Measurements from ENCODE around the gene TXNDC16.
"Not testable (repeated sequence)": the region's sequence is repeated elsewhere in the genome, so short reads cannot be mapped to it uniquely, and the experiment has no call there.

The TXNDC16 gene

DNA sequence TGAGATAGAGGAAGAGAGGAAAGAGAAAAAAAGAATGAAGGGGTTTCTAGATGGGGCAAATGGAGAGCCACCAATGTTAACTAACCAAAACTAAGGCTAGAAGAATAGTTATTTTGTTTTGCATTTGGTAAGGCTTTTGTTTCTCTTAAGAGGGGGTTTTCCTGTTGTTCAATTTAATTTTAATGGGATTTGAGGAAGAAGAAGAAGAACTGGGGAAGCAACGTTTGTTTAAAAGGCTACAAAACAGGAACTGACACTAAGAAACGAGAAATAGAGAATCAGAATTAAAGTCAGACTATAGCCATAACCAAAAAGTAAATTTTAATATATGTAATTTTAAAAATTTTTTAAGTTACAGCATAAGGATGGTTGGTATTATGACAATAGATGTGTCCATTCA is 13.7 kb downstream of the TXNDC16 start:
- DNase-seq (ENCODE audit: low read depth in 3 of 3) = no peak

DNA sequence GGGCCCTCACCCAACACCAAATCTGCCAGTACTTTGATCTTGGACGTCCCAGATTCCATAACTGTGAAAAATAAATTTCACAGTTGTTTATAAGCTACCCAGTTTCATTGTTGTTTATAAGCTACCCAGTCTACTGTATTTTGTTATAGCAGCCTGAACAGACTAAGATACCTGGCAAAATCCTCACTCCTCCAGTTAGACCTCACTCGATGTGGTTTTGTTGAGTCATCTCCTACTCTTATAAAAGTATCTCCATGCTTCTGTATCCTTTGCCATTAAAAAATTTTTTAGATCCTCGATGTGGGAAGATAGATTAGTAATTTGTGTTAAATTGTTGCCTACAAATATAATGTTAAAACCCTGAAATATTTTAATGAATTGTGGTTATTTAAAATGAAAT is 16.0 kb downstream of the TXNDC16 start:
- no peak for DNase-seq (ENCODE audit: low read depth in 3 of 3)

DNA sequence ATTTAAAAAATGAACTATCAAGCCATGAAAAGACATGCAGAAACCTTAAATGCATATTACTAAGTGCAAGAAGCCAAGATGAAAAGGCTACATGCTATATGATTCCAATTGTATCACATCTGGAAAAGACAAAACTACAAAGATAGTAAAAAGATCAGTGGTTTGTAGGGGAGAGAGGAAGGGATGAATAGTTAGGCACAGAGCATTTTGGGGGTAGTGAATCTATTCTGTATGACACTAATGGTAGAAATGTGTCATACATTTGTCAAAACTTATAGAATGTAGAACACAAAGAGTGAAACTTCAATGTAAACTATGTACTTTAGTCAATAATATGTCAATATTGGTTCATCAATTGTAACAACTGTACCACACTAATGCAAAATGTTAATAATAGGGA is 20.8 kb downstream of the TXNDC16 start:
- no peak for DNase-seq (ENCODE audit: low read depth in 3 of 3)

DNA sequence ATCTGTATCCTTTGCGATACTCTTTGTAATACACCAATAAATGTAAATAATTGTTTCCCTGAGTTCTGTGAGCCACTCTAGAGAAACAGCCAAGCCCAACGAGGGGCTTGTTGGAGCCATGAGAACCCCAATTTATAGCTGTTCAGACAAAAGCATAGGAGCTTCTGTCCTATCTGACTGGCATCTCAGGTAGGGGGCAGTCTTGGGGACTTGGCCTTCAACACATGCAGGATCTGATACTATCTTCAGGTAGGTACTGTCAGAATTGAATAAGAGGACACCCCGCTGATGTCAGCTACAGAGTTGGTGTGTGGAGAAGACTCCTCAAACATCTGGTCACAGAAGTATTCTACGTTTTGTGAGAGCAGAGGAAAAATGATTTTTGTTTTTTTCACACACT is 25.3 kb downstream of the TXNDC16 start:
- no peak for DNase-seq (ENCODE audit: low read depth in 3 of 3)

DNA sequence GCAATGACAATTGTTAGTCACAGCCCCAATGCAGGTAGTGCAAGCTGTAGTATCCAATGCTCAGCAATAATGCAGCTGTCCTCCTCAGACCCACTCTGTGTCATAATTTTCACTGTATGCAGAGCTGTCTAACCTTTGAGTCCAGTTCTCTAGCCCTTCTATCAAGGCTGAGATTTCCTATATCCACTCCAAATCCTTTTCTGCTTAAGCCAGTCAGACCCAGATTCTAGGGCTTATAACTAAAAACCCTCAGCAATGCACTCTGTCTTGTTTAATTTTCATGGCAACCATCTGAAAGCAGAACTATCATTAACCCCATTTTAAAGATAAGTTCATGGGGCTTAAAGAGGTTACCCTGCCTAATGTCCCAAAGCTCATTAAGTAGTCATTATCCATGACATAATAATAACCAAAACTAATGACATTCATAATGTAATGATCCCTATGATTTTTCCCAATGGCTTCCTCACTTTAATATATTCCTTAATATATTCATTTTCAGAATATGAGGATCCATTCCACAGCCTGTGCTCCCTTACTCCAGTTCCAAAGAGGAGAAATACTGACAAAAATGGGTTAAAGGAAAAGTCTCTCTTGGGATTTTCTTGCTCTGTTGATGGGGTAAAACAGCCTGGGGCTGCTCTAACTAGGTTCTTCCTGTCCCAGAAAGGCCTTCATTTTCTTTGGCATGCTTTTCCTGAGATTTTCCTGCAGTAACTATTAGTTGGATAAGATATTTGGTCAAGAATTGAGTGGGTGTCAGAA is 29.5 kb downstream of the TXNDC16 start:
- no peak for DNase-seq (ENCODE audit: low read depth in 3 of 3)

DNA sequence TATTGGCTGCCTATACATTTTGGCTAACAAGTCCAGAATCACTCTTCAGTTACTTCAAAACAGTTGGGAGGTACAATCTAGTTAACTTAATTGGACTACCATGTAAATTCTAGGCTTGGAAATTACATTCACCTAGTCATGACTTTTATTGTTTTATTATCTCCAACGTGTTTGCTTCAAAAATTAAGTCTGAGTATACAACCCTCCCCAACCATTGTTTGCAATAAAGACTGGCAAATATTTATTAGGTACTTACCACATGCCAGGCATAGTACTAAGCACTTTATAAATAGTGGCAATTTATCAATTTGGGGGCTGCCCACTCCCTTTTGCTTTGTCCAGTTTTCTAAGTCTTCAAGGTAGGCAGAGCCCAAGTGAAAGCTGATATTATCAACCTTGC is 30.3 kb downstream of the TXNDC16 start:
- DNase-seq (ENCODE audit: low read depth in 3 of 3) = no peak

DNA sequence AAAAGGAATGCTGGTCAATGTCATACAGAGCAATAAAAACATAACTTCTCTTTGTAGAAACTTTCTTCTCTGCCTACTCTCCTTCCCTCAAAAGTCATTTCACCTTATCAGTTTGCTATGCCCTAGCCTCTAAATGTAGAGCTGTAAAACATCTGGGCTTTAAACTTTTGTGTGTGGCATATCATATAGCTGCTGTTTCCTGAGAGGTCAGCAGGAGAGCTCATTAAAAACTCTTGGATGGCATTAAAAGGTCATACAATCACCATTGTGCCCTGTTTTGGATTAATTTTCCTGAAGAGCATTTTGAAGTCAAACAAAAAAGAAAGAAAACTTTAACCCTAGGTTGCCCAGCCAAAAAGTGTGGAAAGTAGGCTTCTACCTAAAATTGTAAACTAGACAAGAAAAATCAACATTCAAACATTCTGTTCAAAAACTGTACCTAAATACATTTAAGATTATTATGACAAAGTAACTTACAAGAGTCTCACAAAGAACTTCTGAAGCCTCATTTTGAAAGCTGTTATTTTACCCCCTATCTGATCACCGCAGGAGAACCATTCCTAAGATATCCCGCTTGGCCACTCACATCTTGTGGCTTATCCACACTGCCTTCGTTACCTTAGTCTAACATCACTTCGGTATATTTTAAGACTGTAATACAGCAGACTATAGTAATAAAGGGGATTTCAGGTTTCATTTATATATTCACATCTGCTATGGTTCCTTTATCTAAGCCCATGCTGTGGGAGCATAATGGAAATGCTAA is 38.1 kb downstream of the TXNDC16 start:
- no peak for DNase-seq (ENCODE audit: low read depth in 3 of 3)

DNA sequence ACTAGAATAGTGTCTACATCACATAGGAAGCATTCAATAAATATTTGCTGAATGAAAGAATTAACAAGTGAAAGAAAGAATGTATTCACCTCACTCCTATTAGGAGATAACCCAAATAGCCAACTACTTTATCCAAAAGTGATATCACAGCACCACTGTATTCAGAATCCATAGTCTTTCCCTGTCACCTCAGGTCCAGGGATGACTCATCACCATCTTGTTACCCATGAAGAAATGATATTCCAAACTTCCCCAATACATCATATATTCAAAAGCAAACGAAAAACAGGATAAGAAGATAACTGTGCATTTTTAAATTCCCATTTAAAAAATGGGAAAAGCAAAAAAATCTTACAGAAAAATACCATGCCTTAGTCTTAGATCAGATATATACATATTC is 39.1 kb downstream of the TXNDC16 start:
- DNase-seq (ENCODE audit: low read depth in 3 of 3) = no peak

DNA sequence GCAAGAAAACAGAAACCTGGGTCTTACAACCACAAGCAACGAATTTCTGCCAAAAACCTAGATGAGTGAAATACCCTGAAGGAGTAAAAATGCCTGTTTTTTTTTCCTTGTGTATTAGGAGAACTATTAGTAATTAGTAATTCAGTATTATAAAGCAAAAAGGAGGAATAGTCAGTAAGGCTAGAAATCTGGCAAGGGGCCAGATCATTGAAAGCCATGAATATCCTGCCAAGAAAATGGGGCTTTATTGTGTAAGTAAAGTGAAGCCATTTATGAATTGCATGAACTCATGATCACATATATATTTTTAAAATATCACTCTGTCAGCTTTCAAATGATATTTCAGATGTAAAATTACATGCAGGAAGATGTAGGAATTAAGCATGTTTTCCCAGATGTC is 57.9 kb downstream of the TXNDC16 start:
- no peak for DNase-seq (ENCODE audit: low read depth in 3 of 3)

DNA sequence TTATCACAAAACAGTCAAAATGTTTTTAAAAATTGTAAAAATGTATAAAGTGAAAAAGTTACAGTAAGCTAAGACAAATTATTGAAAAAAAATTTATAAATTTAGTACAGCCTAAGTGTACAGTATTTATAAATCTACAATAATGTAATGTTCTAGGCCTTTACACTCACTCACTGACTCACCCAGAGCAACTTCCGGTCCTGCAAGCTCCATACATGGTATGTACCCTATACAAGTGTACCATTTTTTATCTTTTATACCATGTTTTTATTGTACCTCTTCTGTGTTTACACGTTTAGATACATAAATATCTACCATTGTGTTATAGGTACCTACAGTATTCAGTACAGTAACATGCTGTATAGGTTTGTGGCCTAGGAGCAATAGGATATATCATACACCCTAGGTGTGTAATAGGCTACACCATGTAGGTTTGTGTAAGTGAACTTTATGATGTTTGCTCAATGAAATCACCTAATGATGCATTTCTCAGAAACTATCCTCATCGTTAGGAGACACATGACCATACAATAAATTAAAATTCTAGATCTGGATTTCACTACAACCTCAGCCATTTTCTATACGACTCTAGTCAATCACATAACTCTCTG is 66.8 kb downstream of the TXNDC16 start:
- DNase-seq (ENCODE audit: low read depth in 3 of 3) = no peak

DNA sequence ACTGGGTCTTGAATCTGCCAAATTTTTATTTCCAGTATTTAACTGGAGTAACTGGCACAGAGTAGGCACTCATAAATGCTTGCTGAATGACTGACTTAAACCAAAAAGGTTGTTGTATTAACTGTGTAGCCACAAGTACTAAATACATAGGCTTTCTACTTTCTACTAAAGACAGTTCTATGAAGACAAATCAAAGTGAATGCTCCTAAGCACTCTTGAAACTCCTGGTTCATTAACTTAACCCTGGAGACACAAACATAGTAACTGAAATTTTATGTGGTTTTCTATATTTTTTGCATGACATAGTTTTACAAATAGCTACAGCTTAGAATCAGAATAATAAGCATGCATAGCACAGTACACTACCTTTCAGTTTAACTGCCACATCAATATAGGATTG is 70.4 kb downstream of the TXNDC16 start:
- no peak for DNase-seq (ENCODE audit: low read depth in 3 of 3)

DNA sequence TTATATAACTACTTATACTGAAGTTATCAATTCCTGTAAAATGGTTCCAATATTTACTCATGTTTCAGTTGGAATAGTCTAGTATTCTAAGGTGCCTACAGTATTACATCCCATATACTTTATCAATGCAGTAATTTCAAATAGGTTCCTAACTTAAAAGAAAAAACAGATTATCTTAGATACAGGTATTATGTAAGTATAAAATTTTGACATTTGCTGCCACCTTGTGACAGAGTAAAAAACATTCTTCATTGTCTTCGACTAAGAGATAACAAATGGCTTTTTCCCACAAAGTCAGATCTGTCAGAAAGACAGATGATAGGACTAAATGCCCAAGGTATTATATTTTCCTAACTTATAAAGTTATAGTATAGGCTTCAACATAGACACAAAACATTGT is 78.7 kb downstream of the TXNDC16 start:
- DNase-seq (ENCODE audit: low read depth in 3 of 3) = no peak

DNA sequence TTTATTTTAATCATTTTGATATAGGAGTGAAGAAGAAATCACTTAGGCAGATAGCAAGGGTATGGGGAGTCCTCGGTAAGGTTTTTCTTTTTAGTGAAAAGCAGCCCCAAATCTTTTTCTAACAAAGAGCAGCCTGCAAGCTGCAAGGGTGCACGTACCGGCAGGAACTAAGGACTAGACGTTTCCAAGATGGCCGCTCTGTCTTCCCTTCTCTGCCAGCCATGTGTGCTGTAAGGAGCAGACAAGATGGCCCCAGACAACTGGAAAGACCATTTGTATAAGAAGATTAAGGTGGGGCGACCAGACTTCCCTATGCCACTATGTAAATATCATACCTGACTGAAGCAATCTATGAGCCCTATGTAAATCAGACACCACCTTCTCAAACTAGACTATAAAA is 79.6 kb downstream of the TXNDC16 start:
- DNase-seq (ENCODE audit: low read depth in 3 of 3) = no peak

DNA sequence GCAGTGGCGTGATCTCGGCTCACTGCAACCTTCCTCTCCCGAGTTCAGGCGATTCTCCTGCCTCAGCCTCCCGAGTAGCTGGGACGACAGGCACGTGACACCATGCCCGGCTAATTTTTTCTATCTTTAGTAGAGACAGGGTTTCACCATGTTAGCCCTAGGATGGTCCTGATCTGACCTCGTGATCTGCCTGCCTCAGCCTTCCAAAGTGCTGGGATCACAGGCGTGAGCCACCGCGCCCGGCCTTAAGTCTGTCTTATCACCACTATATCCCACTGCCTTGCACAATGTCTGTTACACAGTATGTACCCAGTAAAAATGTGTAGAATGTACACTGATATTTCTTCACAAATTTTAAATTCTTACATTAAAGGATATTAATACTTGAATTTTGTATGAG is 80.1 kb downstream of the TXNDC16 start:
- DNase-seq (ENCODE audit: low read depth in 3 of 3) = not testable (repeated sequence)

DNA sequence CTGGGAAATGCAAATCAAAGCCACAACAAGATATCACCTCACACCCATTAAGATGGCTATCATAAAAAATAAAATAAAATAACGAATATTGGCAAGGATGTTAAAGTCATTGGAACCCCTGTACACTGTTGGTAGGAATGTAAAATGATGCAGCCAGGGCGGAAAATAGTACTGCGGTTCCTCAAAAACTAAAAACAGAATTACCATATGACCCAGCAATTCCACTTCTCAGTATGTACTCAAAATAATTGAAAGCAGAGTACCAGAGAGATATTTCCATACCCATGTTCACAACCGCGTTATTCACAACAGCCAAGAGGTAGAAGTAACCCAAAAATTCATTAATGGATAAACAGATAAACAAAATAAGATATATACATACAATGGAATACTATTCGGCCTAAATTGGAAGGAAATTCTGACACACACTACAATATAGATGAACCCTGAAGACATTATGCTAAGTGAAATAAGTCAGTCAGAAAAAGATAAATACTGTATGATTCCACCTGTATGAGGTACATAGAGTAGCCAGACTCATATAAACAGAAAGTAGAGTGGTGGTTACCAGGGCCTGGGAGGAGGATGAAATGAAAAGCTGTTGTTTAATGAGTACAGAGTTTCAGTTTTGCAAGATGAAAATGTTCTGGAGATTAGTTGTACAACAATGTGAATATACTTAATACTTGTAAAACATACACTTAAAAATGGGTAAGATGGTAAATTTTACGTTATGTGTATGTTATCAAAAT is 84.6 kb downstream of the TXNDC16 start:
- DNase-seq (ENCODE audit: low read depth in 3 of 3) = no peak

DNA sequence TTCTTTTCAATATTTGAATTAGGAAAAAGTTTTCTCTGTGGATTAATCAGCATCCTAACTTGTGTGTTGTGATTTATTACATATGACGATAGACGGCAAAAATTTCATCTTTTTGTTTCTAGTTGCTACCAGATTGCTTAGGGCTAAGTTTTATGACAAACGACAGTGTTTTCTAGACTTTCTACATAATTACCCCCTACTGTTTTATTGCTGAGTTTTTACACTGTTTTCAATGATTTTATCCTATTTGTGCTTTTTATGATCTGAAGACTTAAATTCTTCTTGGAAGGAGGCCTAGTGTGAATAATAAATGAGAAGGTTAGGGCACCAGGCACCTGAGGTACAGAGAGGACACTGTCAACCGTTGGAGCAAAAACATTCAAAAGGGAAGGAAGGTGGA is 88.1 kb downstream of the TXNDC16 start:
- DNase-seq (ENCODE audit: low read depth in 3 of 3) = no peak

DNA sequence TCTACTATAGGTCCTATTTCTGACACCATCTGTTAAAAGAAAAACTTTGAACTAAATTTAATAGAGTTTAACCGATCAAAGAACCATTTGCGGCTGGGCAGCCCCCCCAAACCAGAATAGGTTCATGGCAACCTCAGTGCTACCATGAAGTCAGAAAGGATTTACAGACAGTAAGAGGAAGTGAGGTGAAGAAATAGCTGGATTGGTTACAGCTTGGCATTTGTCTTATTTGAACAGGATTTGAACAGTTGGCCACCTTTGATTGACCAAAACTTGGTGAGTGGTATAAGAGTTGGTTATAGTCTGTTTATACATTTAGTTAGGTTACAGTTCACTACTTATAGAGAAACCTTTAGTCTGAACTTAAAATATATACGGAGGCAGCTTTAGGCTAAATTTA is 88.9 kb downstream of the TXNDC16 start:
- DNase-seq (ENCODE audit: low read depth in 3 of 3) = no peak

DNA sequence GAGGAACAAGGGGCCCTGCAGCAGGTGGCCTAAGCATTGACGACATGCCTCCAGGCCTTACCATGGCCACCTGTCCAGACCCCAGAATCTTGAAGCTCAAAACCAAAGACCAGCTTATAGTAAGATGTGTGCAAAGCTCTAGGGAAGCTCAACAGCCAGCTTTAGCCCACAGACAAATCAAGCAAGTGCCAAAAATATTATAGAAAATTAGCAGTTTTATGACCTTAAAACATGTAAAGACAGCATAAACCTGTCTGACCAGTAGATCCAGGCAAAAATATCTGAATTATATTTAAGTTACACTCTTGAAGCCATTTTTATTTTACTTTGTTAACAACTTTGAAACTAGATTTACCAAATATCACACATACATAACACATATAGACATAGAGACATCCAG is 90.6 kb downstream of the TXNDC16 start:
- no peak for DNase-seq (ENCODE audit: low read depth in 3 of 3)

DNA sequence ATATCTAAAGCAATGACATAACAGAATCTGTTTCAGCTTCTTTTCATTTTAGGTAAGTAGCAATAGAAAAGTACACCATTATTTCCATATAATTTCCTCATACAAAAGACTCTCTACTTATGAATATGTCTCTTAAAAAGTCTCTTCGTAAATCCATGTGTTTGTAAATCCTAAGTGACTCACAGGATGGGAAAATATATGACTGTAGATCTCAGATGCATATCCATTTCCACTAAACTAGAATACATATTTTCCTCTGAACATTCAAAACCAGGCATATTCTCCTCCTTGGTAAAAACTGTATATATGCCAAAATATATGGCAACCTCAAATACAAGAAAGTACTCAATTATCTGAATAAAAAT is 93.6 kb downstream of the TXNDC16 start:
- DNase-seq (ENCODE audit: low read depth in 3 of 3) = no peak

DNA sequence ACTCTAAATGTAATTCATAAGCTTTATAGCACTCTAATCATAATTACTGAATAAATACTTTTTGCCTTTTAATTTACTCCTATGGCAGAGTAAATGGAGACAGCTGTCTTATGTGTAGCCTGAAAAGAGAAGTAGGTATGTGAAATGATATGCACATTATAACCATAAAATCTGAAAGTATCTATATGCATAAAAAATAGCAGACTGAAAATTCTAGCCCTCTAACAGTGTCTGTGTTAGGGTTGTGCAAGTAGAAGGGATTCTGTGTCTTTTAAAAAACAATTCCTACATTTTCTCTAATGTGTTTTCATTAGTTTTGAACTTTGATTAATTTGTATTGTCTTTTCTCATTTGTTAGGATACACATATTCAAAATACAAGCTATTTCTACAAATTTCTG is 94.9 kb downstream of the TXNDC16 start:
- DNase-seq (ENCODE audit: low read depth in 3 of 3) = no peak

DNA sequence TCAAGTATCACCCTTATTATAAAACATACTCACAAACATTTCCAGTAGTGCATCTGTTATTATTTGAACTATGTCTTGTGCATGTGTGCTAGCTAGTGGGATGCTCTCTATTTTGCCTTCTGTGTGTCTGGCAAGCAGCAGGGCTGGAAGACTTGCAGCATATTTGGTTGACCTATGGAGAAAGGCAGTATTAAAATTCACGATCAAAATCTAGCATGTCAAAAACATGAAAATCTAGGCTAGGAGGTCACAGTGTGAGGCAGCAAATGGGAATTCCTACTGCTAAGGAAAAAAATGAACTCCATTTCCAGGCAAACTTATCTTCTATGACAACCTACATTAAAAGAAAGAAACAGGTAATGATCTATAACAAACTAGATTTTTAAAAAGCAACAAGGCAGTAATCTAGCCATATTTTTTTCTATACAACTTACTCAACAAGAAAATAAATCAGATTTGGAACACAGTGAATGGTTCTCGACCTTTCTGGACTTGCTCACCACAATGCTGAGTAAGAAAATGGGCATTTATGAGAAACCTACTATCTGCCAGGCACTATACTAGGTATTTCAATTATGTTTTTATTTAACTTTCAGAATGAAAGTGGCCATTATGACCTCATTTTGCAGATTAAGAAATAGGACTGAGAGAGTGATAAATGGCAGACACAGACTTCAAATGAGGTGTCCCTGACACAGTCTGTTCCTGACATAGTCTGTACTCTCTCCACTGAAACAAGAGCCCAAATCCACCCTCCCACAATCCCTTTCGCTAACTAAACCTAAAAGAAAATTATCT is 96.8 kb downstream of the TXNDC16 start:
- no peak for DNase-seq (ENCODE audit: low read depth in 3 of 3)

DNA sequence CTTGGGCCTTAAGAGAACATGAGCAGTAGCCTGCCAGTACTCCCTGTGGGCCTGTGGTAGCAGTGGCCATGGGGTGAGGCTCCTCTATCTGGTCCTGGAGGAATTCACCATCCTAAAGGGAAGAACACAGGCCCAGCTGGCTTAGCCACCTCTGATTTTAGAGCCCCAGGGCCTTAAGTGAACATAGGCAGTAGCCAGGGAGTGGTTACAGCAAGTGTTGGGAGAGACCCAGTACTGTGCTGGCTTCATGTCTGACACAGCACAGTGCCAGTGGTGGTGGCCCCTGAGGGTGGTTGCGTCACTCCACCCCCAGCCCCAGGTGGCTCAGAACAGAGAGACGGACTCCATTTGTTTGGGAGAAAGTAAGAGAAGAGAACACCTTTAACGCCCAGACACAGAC is 105.1 kb downstream of the TXNDC16 start:
- no peak for DNase-seq (ENCODE audit: low read depth in 3 of 3)

All from stimulated activated CD4-positive, alpha-beta T cell treated with anti-CD3 and anti-CD28 coated beads, TNF-alpha, amount 100 ng/mL, for 24 hours (primary cell).